Liver (tissue), 2 donors: ENCODE data around the gene RELT.

ENCODE experiments used
- FOXA1 ChIP-seq: IDR thresholded peaks from 2 replicates; pipeline ENCODE4 v1.6.1; 2016; ENCODE audit warnings: antibody characterized with exemption
- JUND ChIP-seq, 2 donors: IDR thresholded peaks; 2 replicates each; pipeline ENCODE4 v1.6.1; 2016; ENCODE audit warnings: antibody characterized with exemption in 2 of 2
- donor health status: healthy.

DNA sequence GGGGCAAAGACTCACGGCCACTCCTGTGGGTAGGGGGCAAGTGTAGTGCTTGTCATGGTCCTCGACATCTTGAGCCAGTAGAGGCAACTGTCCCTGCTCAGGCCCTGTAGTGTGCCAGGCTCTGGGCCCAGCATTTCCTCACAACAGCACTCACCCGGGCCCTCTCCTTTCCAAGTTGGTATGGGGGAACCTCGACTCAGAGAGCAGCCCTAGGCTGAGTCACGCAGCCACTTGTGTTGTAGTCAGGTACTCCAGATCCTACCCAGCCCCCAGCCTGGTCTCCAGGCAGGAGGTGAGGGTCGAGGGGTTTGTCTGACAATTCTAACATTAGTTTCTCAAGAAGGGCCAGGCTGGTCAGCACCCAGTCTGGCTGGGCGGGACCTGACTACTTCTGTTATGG is 4.1 kb downstream of the RELT start:
- TF ChIP-seq FOXA1 (no peak), JUND (IDR thresholded peaks at IDR 0.05) (no peak)
